GM12892 (cell line): ENCODE results near the gene MYPN.

Experiments
- POLR2A ChIP-seq: IDR thresholded peaks from 2 replicates; pipeline ENCODE4 v1.6.1; 2011; ENCODE audit warnings: low read depth, low read length, control low read depth
- POLR2AphosphoS5 ChIP-seq: IDR thresholded peaks from 2 replicates; pipeline ENCODE4 v1.6.1; 2011; ENCODE audit warnings: low read depth, low read length, control low read depth
- TAF1 ChIP-seq: IDR thresholded peaks from 2 replicates; pipeline ENCODE4 v1.6.1; 2011; ENCODE audit warnings: low read depth, mild to moderate bottlenecking, control low read depth, low read length, borderline replicate concordance

DNA sequence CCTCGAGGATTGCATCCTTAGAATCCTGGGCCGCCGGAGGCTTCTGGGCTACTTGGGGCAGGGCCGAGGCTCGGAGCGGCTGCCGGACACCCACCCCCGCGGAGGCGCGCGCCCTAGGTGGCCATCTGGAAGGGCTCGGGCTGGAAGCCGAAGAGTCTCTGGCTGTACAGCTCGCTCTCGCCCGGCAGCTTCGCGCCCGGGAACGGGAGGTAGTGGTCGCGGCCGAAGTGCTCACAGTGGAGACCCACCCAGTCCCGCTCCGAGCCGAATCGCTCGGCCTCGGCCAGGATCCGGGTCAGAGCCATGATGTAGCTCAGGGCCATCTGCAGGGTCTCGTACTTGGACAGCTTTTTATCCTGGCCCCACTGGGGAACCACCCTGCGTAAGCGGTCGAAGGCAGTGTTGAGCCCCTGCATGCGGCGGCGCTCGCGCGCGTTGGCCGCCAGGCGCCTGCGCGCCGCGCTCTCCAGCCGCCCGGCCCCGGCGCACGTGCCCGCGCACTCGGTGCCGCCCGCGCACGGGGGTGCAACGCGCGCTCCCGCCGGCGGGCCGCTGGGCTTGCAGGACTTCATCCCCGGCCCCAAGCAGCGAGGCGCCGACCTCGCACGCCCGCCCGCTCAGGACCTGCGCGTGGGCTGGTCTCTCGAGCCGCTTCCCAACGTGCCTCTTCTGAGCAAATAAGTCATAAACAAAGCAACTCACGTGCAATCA, 122.0 kb downstream of the MYPN start:
- TF ChIP-seq POLR2A (no peak), TAF1 (no peak), POLR2AphosphoS5 (no peak)
